ENCODE data around the gene ERGIC1.

The ERGIC1 gene

DNA sequence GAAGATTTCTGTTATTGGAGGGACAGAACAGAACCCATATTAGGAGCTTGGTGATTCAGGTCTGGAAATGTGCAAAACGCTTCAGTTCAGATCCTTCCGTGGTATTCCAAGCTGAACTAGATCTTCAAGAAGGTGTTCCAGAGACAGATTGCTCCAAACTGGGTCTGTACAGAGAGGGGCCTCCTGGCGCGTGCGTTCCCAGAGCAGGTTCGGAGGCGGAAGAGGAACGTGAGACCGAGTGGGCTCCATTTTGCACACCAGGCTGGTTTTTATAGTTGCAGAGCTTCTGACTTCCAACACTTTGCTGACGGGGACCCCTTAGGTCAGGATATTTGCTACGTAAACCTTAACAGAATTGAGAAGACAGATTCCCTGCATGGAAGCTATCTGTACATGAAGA, 108.5 kb downstream of the ERGIC1 start:
- Histone ChIP-seq H3K27ac (ENCODE audit: low read depth, low read length) (no peak overlapping the region), H3K4me2 (ENCODE audit: low read length) (no peak overlapping the region), H3K9me2 (replicated peaks; ENCODE audit: control insufficient read depth, low read length) (no peaks in the 10 kb centered on the region), H3K9me3 (ENCODE audit: control insufficient read depth, insufficient read depth, low read length) (no peaks in the 10 kb centered on the region), H3K4me1 (ENCODE audit: control insufficient read depth, low read length) (no peaks in the 10 kb centered on the region), H3K36me3 (ENCODE audit: control insufficient read depth, low read length) (no peaks in the 10 kb centered on the region), H3K79me2 (ENCODE audit: control insufficient read depth, low read length) (no peaks in the 10 kb centered on the region), H4K20me1 (ENCODE audit: control insufficient read depth, insufficient read depth, low read depth, low read length) (no peaks in the 10 kb centered on the region; the same call in 1 of the 2 replicates), H3F3A (ENCODE audit: control insufficient read depth, insufficient read depth) (no peaks in the 10 kb centered on the region), H3K27me3 (ENCODE audit: control insufficient read depth, low read length) (no peaks in the 10 kb centered on the region), H3K4me3 (ENCODE audit: low read length) (no peak overlapping the region)
- TF ChIP-seq, protein P1, sequence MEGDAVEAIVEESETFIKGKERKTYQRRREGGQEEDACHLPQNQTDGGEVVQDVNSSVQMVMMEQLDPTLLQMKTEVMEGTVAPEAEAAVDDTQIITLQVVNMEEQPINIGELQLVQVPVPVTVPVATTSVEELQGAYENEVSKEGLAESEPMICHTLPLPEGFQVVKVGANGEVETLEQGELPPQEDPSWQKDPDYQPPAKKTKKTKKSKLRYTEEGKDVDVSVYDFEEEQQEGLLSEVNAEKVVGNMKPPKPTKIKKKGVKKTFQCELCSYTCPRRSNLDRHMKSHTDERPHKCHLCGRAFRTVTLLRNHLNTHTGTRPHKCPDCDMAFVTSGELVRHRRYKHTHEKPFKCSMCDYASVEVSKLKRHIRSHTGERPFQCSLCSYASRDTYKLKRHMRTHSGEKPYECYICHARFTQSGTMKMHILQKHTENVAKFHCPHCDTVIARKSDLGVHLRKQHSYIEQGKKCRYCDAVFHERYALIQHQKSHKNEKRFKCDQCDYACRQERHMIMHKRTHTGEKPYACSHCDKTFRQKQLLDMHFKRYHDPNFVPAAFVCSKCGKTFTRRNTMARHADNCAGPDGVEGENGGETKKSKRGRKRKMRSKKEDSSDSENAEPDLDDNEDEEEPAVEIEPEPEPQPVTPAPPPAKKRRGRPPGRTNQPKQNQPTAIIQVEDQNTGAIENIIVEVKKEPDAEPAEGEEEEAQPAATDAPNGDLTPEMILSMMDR (IDR thresholded peaks at IDR 0.05; ENCODE audit: low read depth, low read length, poor library complexity, severe bottlenecking), result no peak
- TF ChIP-seq EZH2phosphoT487 (IDR thresholded peaks at IDR 0.05; ENCODE audit: borderline replicate concordance, low read length), result no peak

GRCh38 chr5:172943283-172943841, 109.3 kb downstream of the ERGIC1 start:
- no peak overlapping the region for H3K4me2 ChIP-seq (ENCODE audit: low read length)
- no peak overlapping the region for H3K4me3 ChIP-seq (ENCODE audit: low read length)
- H4K20me1 ChIP-seq (ENCODE audit: control insufficient read depth, insufficient read depth, low read depth, low read length), result no peaks in the 10 kb centered on the region; the same call in 1 of the 2 replicates
- H3K79me2 ChIP-seq (ENCODE audit: control insufficient read depth, low read length), result no peaks in the 10 kb centered on the region
- no peaks in the 10 kb centered on the region for H3K36me3 ChIP-seq (ENCODE audit: control insufficient read depth, low read length)
- H3K27ac ChIP-seq (ENCODE audit: low read depth, low read length), result no peak overlapping the region
- H3K9me3 ChIP-seq (ENCODE audit: control insufficient read depth, insufficient read depth, low read length), result no peaks in the 10 kb centered on the region
- H3K9me2 ChIP-seq (replicated peaks; ENCODE audit: control insufficient read depth, low read length), result no peaks in the 10 kb centered on the region
- H3K27me3 ChIP-seq (ENCODE audit: control insufficient read depth, low read length), result no peaks in the 10 kb centered on the region
- no peaks in the 10 kb centered on the region for H3K4me1 ChIP-seq (ENCODE audit: control insufficient read depth, low read length)
- H3F3A ChIP-seq (ENCODE audit: control insufficient read depth, insufficient read depth), result no peaks in the 10 kb centered on the region
- TF ChIP-seq EZH2phosphoT487 (IDR thresholded peaks at IDR 0.05; ENCODE audit: borderline replicate concordance, low read length), result no peak
- TF ChIP-seq, protein P1 (IDR thresholded peaks at IDR 0.05; ENCODE audit: low read depth, low read length, poor library complexity, severe bottlenecking), result no peak

GRCh38 chr5:172943906-172944305, 109.9 kb downstream of the ERGIC1 start:
- H3F3A ChIP-seq (ENCODE audit: control insufficient read depth, insufficient read depth), result no peaks in the 10 kb centered on the region
- H3K9me3 ChIP-seq (ENCODE audit: control insufficient read depth, insufficient read depth, low read length), result no peaks in the 10 kb centered on the region
- H3K4me1 ChIP-seq (ENCODE audit: control insufficient read depth, low read length), result no peaks in the 10 kb centered on the region
- no peaks in the 10 kb centered on the region; the same call in 1 of the 2 replicates for H4K20me1 ChIP-seq (ENCODE audit: control insufficient read depth, insufficient read depth, low read depth, low read length)
- no peaks in the 10 kb centered on the region for H3K79me2 ChIP-seq (ENCODE audit: control insufficient read depth, low read length)
- no peaks in the 10 kb centered on the region for H3K27me3 ChIP-seq (ENCODE audit: control insufficient read depth, low read length)
- no peak overlapping the region for H3K27ac ChIP-seq (ENCODE audit: low read depth, low read length)
- no peak overlapping the region for H3K4me2 ChIP-seq (ENCODE audit: low read length)
- no peak overlapping the region for H3K4me3 ChIP-seq (ENCODE audit: low read length)
- no peaks in the 10 kb centered on the region for H3K9me2 ChIP-seq (replicated peaks; ENCODE audit: control insufficient read depth, low read length)
- H3K36me3 ChIP-seq (ENCODE audit: control insufficient read depth, low read length), result no peaks in the 10 kb centered on the region
- no peak for TF ChIP-seq EZH2phosphoT487 (IDR thresholded peaks at IDR 0.05; ENCODE audit: borderline replicate concordance, low read length)
- TF ChIP-seq, protein P1 (IDR thresholded peaks at IDR 0.05; ENCODE audit: low read depth, low read length, poor library complexity, severe bottlenecking), result no peak
